Lower leg skin (tissue), 3 donors: Measurements from ENCODE around the gene PTPRT.

Experiments used
- CTCF ChIP-seq, 3 donors: fragments of 450-650 bp; IDR thresholded peaks; one replicate each; pipeline ENCODE4 v1.5.1; 2016; ENCODE audit warnings: antibody characterized with exemption in 3 of 3, mild to moderate bottlenecking in 3 of 3, moderate library complexity in 2 of 3
- POLR2A ChIP-seq, 2 donors: fragments of 450-650 bp; IDR thresholded peaks; one replicate each; pipeline ENCODE4 v1.6.1; 2016 to 2017; ENCODE audit warnings: antibody characterized with exemption in 2 of 2, mild to moderate bottlenecking in 1 of 2, moderate library complexity in 1 of 2

- TF ChIP-seq CTCF (IDR thresholded peaks at IDR 0.05) (no peak), POLR2A (IDR thresholded peaks at IDR 0.05) (no peak)
These were observed 316.4 kb downstream of the PTPRT start for GRCh38 chr20:42873259-42873658.
